ENCODE data around the gene CD96.

Gene CD96

DNA sequence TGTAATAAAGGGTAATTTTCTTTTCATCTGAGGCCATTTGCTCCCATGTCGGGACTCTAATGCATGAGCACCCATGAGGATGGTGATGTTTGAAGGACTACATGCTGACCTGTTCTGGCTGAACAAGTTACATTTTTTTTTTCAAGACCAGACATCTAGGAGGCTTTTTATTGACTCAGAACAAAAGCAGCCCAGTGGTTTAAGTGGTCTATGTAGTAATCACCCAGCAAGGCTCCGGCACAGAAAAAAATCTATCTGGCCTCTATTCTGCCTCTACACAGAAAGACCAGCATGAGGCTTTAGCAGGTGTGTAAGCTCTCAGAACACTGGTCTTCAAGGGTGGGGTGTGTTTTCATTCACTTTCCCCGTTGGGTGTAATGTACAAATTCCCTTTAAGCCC lies 148.2 kb downstream of the CD96 start:
- Histone ChIP-seq H3K27ac (replicated peaks) (no peak overlapping the region), H3K4me3 (replicated peaks; ENCODE audit: insufficient read depth, low read length) (no peak overlapping the region), H3K27me3 (ENCODE audit: insufficient read depth, poor library complexity, severe bottlenecking) (no peaks in the 10 kb centered on the region)
- DNase-seq (ENCODE audit: low read depth in 1 of 2, low spot score in 1 of 2), result no peak
- TF ChIP-seq SPI1 (IDR thresholded peaks at IDR 0.05; ENCODE audit: borderline replicate concordance, low read depth) (no peak), POLR2AphosphoS5 (IDR thresholded peaks at IDR 0.05; ENCODE audit: low read depth) (no peak), GABPA (IDR thresholded peaks at IDR 0.05; ENCODE audit: low read depth) (no peak)
- TF ChIP-seq, protein P1, sequence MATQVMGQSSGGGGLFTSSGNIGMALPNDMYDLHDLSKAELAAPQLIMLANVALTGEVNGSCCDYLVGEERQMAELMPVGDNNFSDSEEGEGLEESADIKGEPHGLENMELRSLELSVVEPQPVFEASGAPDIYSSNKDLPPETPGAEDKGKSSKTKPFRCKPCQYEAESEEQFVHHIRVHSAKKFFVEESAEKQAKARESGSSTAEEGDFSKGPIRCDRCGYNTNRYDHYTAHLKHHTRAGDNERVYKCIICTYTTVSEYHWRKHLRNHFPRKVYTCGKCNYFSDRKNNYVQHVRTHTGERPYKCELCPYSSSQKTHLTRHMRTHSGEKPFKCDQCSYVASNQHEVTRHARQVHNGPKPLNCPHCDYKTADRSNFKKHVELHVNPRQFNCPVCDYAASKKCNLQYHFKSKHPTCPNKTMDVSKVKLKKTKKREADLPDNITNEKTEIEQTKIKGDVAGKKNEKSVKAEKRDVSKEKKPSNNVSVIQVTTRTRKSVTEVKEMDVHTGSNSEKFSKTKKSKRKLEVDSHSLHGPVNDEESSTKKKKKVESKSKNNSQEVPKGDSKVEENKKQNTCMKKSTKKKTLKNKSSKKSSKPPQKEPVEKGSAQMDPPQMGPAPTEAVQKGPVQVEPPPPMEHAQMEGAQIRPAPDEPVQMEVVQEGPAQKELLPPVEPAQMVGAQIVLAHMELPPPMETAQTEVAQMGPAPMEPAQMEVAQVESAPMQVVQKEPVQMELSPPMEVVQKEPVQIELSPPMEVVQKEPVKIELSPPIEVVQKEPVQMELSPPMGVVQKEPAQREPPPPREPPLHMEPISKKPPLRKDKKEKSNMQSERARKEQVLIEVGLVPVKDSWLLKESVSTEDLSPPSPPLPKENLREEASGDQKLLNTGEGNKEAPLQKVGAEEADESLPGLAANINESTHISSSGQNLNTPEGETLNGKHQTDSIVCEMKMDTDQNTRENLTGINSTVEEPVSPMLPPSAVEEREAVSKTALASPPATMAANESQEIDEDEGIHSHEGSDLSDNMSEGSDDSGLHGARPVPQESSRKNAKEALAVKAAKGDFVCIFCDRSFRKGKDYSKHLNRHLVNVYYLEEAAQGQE (IDR thresholded peaks at IDR 0.05; ENCODE audit: insufficient replicate concordance, low read depth), result no peak
- TF ChIP-seq, protein P2, sequence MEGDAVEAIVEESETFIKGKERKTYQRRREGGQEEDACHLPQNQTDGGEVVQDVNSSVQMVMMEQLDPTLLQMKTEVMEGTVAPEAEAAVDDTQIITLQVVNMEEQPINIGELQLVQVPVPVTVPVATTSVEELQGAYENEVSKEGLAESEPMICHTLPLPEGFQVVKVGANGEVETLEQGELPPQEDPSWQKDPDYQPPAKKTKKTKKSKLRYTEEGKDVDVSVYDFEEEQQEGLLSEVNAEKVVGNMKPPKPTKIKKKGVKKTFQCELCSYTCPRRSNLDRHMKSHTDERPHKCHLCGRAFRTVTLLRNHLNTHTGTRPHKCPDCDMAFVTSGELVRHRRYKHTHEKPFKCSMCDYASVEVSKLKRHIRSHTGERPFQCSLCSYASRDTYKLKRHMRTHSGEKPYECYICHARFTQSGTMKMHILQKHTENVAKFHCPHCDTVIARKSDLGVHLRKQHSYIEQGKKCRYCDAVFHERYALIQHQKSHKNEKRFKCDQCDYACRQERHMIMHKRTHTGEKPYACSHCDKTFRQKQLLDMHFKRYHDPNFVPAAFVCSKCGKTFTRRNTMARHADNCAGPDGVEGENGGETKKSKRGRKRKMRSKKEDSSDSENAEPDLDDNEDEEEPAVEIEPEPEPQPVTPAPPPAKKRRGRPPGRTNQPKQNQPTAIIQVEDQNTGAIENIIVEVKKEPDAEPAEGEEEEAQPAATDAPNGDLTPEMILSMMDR (IDR thresholded peaks at IDR 0.05; ENCODE audit: insufficient read depth, low read length), result no peak

DNA sequence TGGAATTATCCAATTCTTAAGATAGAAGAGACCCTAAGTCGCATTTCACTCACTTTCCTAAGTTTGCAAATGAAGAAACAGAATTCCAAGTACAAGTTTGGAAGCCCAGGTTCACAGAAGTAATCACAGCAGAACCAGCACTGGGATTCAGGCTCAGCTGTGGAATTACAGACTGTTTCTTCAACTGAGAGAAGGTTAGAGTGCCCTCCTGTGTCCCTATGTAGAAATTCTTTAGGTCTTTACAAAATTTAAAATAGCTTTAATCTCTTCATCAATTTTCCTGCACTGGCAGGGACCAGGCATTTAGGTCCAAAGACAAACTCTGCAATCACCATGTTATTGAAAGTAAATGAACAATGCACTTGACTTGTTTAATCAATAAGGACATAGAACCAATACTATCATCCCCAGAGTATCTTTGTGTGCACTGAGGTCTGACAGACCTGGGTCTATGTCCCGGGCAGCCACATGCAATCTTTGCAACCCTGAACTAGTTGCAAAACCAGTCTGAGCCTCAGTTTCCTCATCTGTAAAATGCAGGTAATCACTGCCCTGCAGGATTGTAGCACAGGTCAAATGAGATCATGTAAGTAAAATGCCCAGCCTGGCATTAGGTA lies 149.4 kb downstream of the CD96 start:
- Histone ChIP-seq H3K27me3 (ENCODE audit: insufficient read depth, poor library complexity, severe bottlenecking) (no peaks in the 10 kb centered on the region), H3K4me3 (replicated peaks; ENCODE audit: insufficient read depth, low read length) (no peak overlapping the region), H3K27ac (replicated peaks) (no peak overlapping the region)
- DNase-seq (ENCODE audit: low read depth in 1 of 2, low spot score in 1 of 2), result no peak
- TF ChIP-seq, protein P1 (IDR thresholded peaks at IDR 0.05; ENCODE audit: insufficient replicate concordance, low read depth), result no peak
- TF ChIP-seq, protein P2 (IDR thresholded peaks at IDR 0.05; ENCODE audit: insufficient read depth, low read length), result peak; percentile 1

DNA sequence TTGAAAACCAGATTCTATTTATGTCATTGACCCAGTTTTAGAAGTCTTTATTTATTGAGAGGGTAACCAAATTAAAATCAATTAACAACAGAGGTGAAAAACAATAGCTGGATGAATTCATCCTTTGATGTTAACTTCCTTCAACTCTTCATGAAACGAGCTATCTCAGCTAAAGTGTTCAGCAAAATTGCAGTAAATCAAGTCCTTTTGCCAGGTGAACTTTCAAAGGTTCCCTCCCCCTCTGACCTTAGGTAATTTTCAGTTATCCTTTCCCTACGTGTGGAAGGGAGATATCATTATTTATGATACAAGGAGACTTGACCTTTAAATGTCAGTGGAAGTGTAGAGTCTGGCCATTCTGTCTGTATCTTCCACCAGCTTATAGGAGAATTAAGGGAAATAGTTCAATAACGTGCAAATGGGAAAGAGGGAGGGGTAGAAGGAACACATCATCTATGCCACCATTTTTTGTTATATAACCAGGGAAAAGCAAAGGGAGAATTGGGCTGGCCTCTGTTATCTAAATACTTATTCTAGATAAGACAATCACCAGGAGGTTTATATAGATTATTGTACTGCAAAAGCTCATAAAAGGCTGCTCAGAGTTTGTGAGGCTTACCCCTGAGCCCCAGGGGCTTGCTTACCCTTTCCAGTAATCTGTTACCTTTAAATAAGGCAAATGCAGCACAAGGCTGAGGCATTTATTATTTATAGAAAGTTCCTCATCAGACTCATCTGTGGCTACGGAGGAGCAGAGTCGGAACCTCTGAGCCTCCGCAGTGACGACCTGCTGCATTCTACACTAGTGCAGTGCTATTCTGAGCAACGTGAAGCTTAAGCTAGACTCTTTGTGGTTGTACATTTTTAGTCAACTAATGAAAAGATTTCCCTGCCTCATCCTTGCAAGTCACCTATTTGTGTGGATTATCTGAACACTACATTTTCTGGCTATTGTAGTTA lies 150.9 kb downstream of the CD96 start:
- TF ChIP-seq POLR2AphosphoS5 (IDR thresholded peaks at IDR 0.05; ENCODE audit: low read depth) (no peak), SPI1 (IDR thresholded peaks at IDR 0.05; ENCODE audit: borderline replicate concordance, low read depth) (no peak), GABPA (IDR thresholded peaks at IDR 0.05; ENCODE audit: low read depth) (no peak)
- TF ChIP-seq, protein P1 (IDR thresholded peaks at IDR 0.05; ENCODE audit: insufficient replicate concordance, low read depth), result no peak
- TF ChIP-seq, protein P2 (IDR thresholded peaks at IDR 0.05; ENCODE audit: insufficient read depth, low read length), result no peak
- H3K27me3 ChIP-seq (ENCODE audit: insufficient read depth, poor library complexity, severe bottlenecking), result no peaks in the 10 kb centered on the region
- no peak overlapping the region for H3K27ac ChIP-seq (replicated peaks)
- DNase-seq (ENCODE audit: low read depth in 1 of 2, low spot score in 1 of 2), result no peak
- H3K4me3 ChIP-seq (replicated peaks; ENCODE audit: insufficient read depth, low read length), result no peak overlapping the region

Measured in HL-60 (cell line).